T47D (cell line): ENCODE measurements around the gene EPSTI1.
A peak's percentile ranks its signal among the peaks of the same experiment; 100 is the strongest.
"Not testable (repeated sequence)": the region's sequence is repeated elsewhere in the genome, so short reads cannot be mapped to it uniquely, and the experiment has no call there.

Experiments used
- DNase-seq, 2 experiments: peaks; one replicate each; pipeline versions ENCODE4 v3.0.0 to v3.0.0-alpha.2; 2011 to 2012; ENCODE audit warnings: low read depth in 1 of 2, low spot score in 1 of 2
- JUND ChIP-seq: IDR thresholded peaks from 2 replicates; pipeline ENCODE4 v1.6.1; 2012; ENCODE audit warnings: low read depth
- in situ Hi-C: cut with HindIII; loops from 2 replicates; pipeline ENCODE4 v1.10.0; 2016; ENCODE audit warnings: low sequenced_read_pairs, low pct_unique_long_range_greater_than_20kb

The EPSTI1 gene

GRCh38 chr13:42999491-42999890 is 7.5 kb upstream of the EPSTI1 start:
- no peak for TF ChIP-seq JUND
- in situ Hi-C loops = no loop called here
- no peak for DNase-seq

GRCh38 chr13:42997381-42997780 is 5.3 kb upstream of the EPSTI1 start:
- in situ Hi-C loops = no loop called here
- no peak for DNase-seq
- no peak for TF ChIP-seq JUND

GRCh38 chr13:42996584-42996983 is 4.5 kb upstream of the EPSTI1 start:
- TF ChIP-seq JUND = no peak
- in situ Hi-C loops = no loop called here
- no peak for DNase-seq

- DNase-seq = no peak
- in situ Hi-C loops = no loop called here
- TF ChIP-seq JUND = no peak
These were observed 2.8 kb upstream of the EPSTI1 start for GRCh38 chr13:42994878-42995277.

- DNase-seq = no peak
- in situ Hi-C loops = no loop called here
- TF ChIP-seq JUND = no peak
These were observed 702 bp upstream of the EPSTI1 start for GRCh38 chr13:42992764-42993122.

- DNase-seq, in situ Hi-C loops: not testable (repeated sequence)
These were observed 676 bp downstream of the EPSTI1 start for GRCh38 chr13:42991233-42991897.

- in situ Hi-C loops = no loop called here
- no peak for DNase-seq
- no peak for TF ChIP-seq JUND
These were observed 1.5 kb downstream of the EPSTI1 start for GRCh38 chr13:42990291-42991232.

GRCh38 chr13:42986176-42986574 is 5.9 kb downstream of the EPSTI1 start:
- in situ Hi-C loops = no loop called here
- DNase-seq = no peak
- TF ChIP-seq JUND = no peak

GRCh38 chr13:42985312-42986175 is 6.5 kb downstream of the EPSTI1 start:
- in situ Hi-C loops = no loop called here
- DNase-seq = peak in 1 of 2 experiments; percentile 32
- TF ChIP-seq JUND = no peak

- in situ Hi-C loops = no loop called here
- no peak for DNase-seq
- TF ChIP-seq JUND = no peak
These were observed 7.3 kb downstream of the EPSTI1 start for GRCh38 chr13:42984691-42985090.

- DNase-seq = no peak
- in situ Hi-C loops = no loop called here
- TF ChIP-seq JUND = no peak
These were observed 8.0 kb downstream of the EPSTI1 start for GRCh38 chr13:42984026-42984425.

GRCh38 chr13:42981853-42982252 is 10.2 kb downstream of the EPSTI1 start:
- no peak for TF ChIP-seq JUND
- DNase-seq = no peak
- in situ Hi-C loops = no loop called here

GRCh38 chr13:42981317-42981716 is 10.7 kb downstream of the EPSTI1 start:
- DNase-seq = no peak
- in situ Hi-C loops = no loop called here
- TF ChIP-seq JUND = no peak
